HG03097 (cell line): ENCODE data around the gene PRKAA1.
A peak's percentile ranks its signal among the peaks of the same experiment; 100 is the strongest.
"Not testable (repeated sequence)": the region's sequence is repeated elsewhere in the genome, so short reads cannot be mapped to it uniquely, and the experiment has no call there.

Experiments used
- ATAC-seq: cut with Tn5 transposase; IDR thresholded peaks from one replicate; pipeline ENCODE4 v1.9.1; 2021; ENCODE audit not compliant: unreplicated experiment, low FRiP score

The PRKAA1 gene

GRCh38 chr5:40826489-40827187 lies 28.5 kb upstream of the PRKAA1 start:
- no peak for ATAC-seq

GRCh38 chr5:40825461-40826043 lies 27.4 kb upstream of the PRKAA1 start:
- not testable (repeated sequence) for ATAC-seq

- no peak for ATAC-seq
Measured at GRCh38 chr5:40823459-40823858, 25.3 kb upstream of the PRKAA1 start.

- ATAC-seq: no peak
Measured at GRCh38 chr5:40813698-40814281, 15.6 kb upstream of the PRKAA1 start.

- no peak for ATAC-seq
Measured at GRCh38 chr5:40812125-40812524, 14.0 kb upstream of the PRKAA1 start.

GRCh38 chr5:40801771-40802562 lies 3.8 kb upstream of the PRKAA1 start:
- no peak for ATAC-seq

GRCh38 chr5:40799258-40799657 lies 1.1 kb upstream of the PRKAA1 start:
- ATAC-seq: no peak

- ATAC-seq: no peak
Measured at GRCh38 chr5:40798801-40799210, 632 bp upstream of the PRKAA1 start.

GRCh38 chr5:40797273-40798011 lies 732 bp downstream of the PRKAA1 start:
- ATAC-seq: peak; percentile 40

- ATAC-seq: no peak
Measured at GRCh38 chr5:40796487-40796889, 1.7 kb downstream of the PRKAA1 start.

- ATAC-seq: not testable (repeated sequence)
Measured at GRCh38 chr5:40794877-40795276, 3.3 kb downstream of the PRKAA1 start.

GRCh38 chr5:40794340-40794739 lies 3.8 kb downstream of the PRKAA1 start:
- ATAC-seq: not testable (repeated sequence)

- ATAC-seq: not testable (repeated sequence)
Measured at GRCh38 chr5:40792691-40793090, 5.5 kb downstream of the PRKAA1 start.

- no peak for ATAC-seq
Measured at GRCh38 chr5:40791715-40792139, 6.4 kb downstream of the PRKAA1 start.

GRCh38 chr5:40790947-40791593 lies 7.1 kb downstream of the PRKAA1 start:
- ATAC-seq: no peak

GRCh38 chr5:40788941-40789340 lies 9.2 kb downstream of the PRKAA1 start:
- not testable (repeated sequence) for ATAC-seq

GRCh38 chr5:40787986-40788385 lies 10.2 kb downstream of the PRKAA1 start:
- no peak for ATAC-seq

GRCh38 chr5:40786664-40787063 lies 11.5 kb downstream of the PRKAA1 start:
- ATAC-seq: not testable (repeated sequence)

- ATAC-seq: no peak
Measured at GRCh38 chr5:40784916-40785315, 13.3 kb downstream of the PRKAA1 start.
